ENCODE data around the gene CLSTN2.
A peak's percentile ranks its signal among the peaks of the same experiment; 100 is the strongest.
"Not testable (repeated sequence)": the region's sequence is repeated elsewhere in the genome, so short reads cannot be mapped to it uniquely, and the experiment has no call there.

Gene CLSTN2

GRCh38 chr3:140384028-140384771 lies 449.2 kb downstream of the CLSTN2 start:
- DNase-seq (ENCODE audit: low spot score): no peak

DNA sequence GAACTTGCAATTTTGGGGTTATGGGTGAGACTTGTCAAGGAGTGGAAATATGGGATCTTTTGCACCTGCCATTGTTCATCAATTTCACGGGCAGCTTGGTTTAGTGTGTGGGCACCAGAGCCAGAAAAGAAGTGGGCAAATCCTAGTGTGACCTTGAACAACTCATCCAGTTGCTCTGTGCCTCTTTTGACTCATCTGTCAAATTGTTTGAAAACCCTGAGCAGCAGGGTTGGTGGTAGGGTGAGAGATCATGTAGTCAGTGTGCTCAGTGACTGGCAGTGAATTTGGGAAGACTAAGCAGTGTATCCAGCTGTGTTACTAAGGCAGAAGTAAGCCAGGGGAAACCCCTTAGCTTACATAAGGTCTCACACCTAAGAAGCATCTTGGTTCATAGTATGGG lies 449.9 kb downstream of the CLSTN2 start:
- DNase-seq (ENCODE audit: low spot score): no peak

GRCh38 chr3:140386357-140387100 lies 451.5 kb downstream of the CLSTN2 start:
- DNase-seq (ENCODE audit: low spot score): no peak

DNA sequence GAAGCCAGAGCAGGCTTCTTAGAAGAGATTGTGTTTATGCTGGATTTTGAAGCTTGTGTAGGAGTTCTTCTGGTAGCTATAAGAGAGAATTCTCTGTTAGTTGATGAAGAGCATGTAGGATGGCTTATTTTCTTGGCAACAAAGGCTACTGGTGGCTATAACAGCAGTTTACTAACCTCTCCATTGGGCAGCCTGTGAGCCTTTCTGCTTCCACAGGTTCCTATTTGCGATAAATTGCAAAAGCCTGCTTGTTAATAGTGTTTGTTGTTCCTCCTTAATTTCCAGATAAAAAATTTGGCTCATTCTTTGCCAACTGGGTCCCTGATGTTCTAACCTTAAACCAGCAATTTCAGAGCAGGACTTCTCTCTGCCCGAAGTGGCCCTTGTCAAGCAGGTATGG lies 452.3 kb downstream of the CLSTN2 start:
- no peak for DNase-seq (ENCODE audit: low spot score)

DNA sequence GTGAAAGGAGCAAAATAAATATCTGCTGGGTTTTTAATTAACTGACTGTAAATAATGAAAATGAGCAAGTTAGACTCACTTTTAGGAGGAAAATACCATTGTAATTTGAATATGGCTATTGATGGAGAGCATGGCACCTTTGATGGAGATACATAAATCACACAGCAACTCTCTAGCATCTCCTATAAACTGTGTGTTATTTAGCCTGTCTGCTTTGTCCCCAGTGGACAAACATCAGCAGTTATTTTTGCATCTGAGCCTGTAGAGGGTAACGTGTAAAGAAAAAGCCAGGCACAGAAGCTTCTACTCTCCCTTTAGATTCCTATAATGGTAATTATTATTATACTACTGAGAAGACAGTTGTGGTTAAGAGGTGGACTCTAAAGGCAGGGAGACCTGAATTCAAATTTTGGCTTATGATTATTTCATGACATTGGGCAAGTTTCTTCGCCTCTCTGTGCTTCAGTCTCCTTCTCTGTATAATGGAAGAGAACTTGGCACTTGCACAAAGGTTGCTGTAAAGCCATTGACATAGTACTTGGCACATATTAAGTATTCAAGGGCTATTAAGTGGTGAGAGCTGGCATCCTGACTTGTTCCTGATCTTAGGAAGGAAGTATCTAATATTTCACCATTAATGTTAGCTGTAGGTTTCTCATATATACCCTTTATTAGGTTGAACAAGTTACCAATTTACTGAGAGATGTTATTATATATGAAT lies 453.4 kb downstream of the CLSTN2 start:
- no peak for DNase-seq (ENCODE audit: low spot score)

GRCh38 chr3:140391061-140391460 lies 456.1 kb downstream of the CLSTN2 start:
- DNase-seq (ENCODE audit: low spot score): no peak

GRCh38 chr3:140394488-140395133 lies 459.6 kb downstream of the CLSTN2 start:
- DNase-seq (ENCODE audit: low spot score): no peak

DNA sequence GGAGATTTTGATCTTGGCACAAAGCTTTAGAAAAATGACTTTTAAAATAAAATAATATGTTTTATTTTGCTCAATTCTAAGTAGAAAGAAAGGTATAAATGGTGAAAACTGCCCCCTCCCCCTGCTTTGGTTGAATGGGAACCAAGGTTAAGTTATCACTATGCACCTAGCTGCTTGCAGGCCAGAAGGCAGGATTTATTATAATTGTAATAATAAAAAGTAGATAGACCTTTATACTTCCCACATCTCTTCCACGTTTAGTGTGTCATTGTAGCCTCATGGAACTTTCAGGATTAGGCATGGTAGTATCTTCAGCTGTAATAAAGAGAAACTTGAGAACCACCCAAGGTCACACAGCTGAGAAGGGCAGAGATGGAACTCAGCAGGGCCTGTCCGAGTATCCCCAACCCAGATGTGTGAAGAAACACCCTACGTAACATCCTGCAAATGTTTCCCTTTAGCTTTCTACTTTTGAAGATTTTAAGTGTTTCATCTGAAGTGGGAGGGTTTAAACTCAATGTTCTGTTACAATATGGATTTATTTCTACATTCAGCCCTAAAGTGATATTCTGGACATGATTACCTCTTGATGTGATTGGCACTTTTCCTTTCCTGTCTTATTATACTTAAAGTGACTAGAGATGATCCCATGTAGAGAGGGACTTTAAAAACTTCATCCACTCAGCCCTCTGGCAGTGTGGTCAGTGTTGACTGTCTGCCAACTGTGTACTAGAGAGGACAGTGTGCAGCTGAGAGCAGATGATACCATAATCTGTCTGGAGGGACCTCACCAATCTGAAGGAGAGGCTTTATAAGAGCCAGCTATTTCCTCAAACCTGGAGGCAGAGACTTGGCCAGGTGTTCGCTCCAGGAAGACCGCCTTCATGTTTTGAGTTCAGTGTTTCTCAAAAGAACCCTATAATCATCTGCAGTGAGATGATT lies 460.4 kb downstream of the CLSTN2 start:
- no peak for DNase-seq (ENCODE audit: low spot score)

DNA sequence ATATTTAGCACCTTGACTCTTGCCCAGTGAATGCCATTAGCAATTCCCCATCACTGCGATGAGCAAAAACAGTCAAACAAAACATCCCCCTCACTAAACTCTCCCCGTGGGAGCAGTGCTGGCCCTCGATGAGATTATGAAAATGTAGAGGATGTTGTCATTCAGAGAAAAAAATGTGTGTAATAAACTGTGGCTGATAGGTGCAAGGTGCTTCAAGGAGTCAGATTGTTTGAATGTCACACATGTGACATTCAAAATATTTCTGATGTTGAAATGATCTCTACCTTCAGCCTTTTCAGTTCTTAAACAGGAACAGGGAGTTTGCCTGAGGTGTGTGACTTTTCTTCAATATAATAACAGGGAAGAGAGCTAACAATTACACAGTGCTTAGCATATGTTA lies 461.1 kb downstream of the CLSTN2 start:
- DNase-seq (ENCODE audit: low spot score): no peak

GRCh38 chr3:140397847-140398246 lies 462.9 kb downstream of the CLSTN2 start:
- no peak for DNase-seq (ENCODE audit: low spot score)

GRCh38 chr3:140398387-140398786 lies 463.4 kb downstream of the CLSTN2 start:
- no peak for DNase-seq (ENCODE audit: low spot score)

DNA sequence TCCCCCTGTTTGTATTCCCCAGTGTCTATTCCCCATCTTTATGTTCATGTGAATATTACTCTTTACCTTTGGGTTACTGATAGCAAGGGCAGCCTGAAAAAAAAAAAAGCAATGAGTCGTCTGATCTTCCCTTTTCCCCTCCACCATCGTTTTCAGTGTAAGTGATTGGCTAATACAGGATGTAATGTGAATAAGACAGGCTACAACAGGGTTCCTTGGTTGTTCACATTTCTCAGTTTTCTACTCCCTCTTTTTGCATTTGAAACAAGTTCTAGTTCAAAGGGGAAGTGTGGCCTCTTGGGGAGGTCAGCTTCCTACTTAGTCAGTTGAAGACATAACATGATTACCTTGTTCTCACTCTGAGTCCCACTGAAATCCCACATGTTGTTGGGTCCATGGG lies 464.9 kb downstream of the CLSTN2 start:
- no peak for DNase-seq (ENCODE audit: low spot score)

- DNase-seq (ENCODE audit: low spot score): no peak
These were observed 468.1 kb downstream of the CLSTN2 start for GRCh38 chr3:140403079-140403478.

DNA sequence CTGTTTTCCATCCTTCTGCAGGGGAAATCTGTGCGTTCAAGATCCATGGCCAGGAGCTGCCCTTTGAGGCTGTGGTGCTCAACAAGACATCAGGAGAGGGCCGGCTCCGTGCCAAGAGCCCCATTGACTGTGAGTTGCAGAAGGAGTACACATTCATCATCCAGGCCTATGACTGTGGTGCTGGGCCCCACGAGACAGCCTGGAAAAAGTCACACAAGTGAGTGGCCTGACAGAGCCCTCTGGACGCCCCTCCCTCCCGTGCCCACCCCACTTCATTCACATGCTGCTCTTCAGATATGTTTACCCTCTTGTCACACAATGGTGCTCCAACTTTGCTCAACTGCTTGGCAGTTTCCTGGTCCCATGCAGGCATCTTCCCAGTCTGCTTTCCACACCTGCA lies 468.6 kb downstream of the CLSTN2 start:
- DNase-seq (ENCODE audit: low spot score): no peak

DNA sequence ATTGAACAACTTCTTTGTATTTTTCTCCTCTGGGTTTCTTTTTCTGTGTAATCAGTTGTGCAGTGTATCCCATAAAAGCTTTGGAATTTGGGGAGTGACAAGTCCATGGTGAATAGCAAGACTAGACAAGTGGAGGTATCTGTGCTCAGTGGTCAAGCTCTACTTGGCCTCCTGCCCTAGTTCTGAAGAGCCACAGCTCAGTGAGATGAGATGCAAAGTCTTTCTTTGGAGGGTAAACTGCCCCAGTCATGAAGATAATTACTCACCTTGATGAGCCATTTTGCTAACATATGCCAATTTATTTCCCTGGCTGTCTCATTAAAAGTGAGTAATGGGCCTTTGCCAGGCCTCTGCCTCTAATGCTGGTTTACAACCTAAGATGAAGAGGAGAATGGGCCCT lies 471.7 kb downstream of the CLSTN2 start:
- DNase-seq (ENCODE audit: low spot score): peak; percentile 7

GRCh38 chr3:140408252-140408651 lies 473.3 kb downstream of the CLSTN2 start:
- DNase-seq (ENCODE audit: low spot score): no peak

GRCh38 chr3:140416666-140417065 lies 481.7 kb downstream of the CLSTN2 start:
- no peak for DNase-seq (ENCODE audit: low spot score)

GRCh38 chr3:140420621-140421357 lies 485.8 kb downstream of the CLSTN2 start:
- peak; percentile 34 for DNase-seq (ENCODE audit: low spot score)

DNA sequence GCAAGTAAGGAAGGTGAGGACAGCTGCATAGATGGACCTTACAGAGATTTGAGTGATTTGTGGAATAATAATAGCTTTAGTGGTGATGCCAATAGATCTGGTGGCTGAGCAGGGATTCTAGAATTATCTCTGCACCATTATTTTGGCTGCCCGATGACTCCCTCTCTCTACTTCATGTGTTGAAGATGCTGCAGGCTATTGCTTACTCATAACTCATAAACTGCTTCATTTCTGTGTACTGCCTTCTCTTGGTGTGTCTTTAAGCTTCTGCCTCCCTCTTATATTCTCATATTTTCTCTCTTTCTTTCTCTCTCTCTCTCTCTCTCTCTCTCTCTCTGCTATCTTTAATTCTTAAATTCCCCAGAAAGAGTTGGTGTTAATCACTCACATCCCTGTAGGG lies 486.9 kb downstream of the CLSTN2 start:
- DNase-seq (ENCODE audit: low spot score): no peak

DNA sequence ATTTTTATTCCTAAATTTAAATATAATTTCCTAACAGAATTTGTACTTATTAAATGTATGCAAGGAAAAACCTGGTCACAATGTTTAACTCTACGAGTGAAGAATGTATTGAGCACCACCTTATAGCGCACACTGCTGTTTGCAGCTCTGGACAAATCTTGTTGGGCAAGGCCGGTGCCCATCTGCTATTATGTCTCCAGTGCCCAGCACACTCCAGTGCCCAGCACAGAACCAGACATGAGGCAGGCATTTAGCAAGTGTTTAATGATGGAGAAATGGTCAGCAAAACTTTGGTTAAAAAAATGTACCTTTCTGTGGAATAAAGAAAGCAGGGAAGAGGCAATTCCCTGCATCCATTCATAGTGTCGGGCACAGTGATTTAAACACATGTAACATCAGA lies 488.2 kb downstream of the CLSTN2 start:
- DNase-seq (ENCODE audit: low spot score): no peak

DNA sequence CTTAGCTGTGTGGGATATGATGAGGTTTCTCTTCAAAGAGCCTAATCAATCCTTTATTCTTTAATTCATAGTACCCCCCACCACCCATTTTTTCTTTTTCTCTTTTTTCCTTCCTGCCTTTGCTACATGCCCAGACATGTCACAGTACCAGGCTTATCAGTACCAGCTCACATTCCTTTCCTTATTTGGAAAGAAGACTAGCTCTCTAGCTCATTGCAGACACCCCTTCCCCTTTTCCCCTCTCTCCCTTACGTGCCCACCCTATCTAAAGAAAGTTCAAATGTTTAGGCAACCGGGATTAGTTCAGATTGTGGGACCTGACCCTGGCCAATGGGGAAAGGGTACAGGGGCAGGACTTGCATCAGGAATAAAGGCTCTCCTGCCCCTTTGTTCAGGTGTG lies 488.6 kb downstream of the CLSTN2 start:
- not testable (repeated sequence) for DNase-seq (ENCODE audit: low spot score)
